A549 (cell line): ENCODE data around the gene CHD9.

Experiments used
- CEBPB ChIP-seq, 2 experiments: fragments of >200 bp in 1 of 2; sonication (Bioruptor Twin) in 1 of 2; formaldehyde crosslinking in 1 of 2; IDR thresholded peaks; 2 replicates each; pipeline ENCODE4 v1.6.1; 2012 to 2016
- NFE2L2 ChIP-seq: fragments of 150-350 bp; conservative IDR thresholded peaks from 2 replicates; pipeline ENCODE4 v1.6.1; 2014; ENCODE audit warnings: low read length
- PHF8 ChIP-seq: fragments of 200-600 bp; sonication (generic); IDR thresholded peaks from 2 replicates; pipeline ENCODE4 v1.6.1; 2016; ENCODE audit warnings: low read depth, mild to moderate bottlenecking, antibody characterized with exemption, moderate library complexity, borderline replicate concordance
- POLR2A ChIP-seq: IDR thresholded peaks from 2 replicates; pipeline ENCODE4 v1.6.1; 2012; ENCODE audit warnings: mild to moderate bottlenecking, low read length
- POLR2AphosphoS2 ChIP-seq: conservative IDR thresholded peaks from 2 replicates; pipeline ENCODE4 v1.6.1; 2012; ENCODE audit warnings: low read length, improper control_type of control experiment, inconsistent platforms
- RCOR1 ChIP-seq: fragments of 150-350 bp; IDR thresholded peaks from 2 replicates; pipeline ENCODE4 v1.6.1; 2014; ENCODE audit warnings: antibody characterized with exemption, low read length, low read depth
- REST ChIP-seq: fragments of 200-600 bp; sonication (generic); IDR thresholded peaks from 2 replicates; pipeline ENCODE4 v1.6.1; 2016; ENCODE audit warnings: antibody characterized with exemption, mild to moderate bottlenecking, moderate library complexity
- SREBF2 ChIP-seq: fragments of 450-650 bp; IDR thresholded peaks from 2 replicates; pipeline ENCODE4 v1.6.1; 2014; ENCODE audit warnings: mild to moderate bottlenecking, moderate library complexity
- TF ChIP-seq, protein P1 (sequence below): fragments of >200 bp; sonication (Bioruptor Twin); formaldehyde crosslinking; IDR thresholded peaks from 3 replicates; pipeline ENCODE4 v1.5.1; 2016
- TF ChIP-seq, protein P2 (sequence below): IDR thresholded peaks from 2 replicates; pipeline ENCODE4 v1.6.1; 2012

GRCh38 chr16:53234836-53235235 lies 180.0 kb downstream of the CHD9 start:
- TF ChIP-seq NFE2L2 (no peak), POLR2AphosphoS2 (no peak), RCOR1 (no peak), REST (no peak), SREBF2 (no peak), CEBPB (IDR thresholded peaks at IDR 0.05) (no peak), PHF8 (no peak), POLR2A (no peak)
- TF ChIP-seq, protein P1, sequence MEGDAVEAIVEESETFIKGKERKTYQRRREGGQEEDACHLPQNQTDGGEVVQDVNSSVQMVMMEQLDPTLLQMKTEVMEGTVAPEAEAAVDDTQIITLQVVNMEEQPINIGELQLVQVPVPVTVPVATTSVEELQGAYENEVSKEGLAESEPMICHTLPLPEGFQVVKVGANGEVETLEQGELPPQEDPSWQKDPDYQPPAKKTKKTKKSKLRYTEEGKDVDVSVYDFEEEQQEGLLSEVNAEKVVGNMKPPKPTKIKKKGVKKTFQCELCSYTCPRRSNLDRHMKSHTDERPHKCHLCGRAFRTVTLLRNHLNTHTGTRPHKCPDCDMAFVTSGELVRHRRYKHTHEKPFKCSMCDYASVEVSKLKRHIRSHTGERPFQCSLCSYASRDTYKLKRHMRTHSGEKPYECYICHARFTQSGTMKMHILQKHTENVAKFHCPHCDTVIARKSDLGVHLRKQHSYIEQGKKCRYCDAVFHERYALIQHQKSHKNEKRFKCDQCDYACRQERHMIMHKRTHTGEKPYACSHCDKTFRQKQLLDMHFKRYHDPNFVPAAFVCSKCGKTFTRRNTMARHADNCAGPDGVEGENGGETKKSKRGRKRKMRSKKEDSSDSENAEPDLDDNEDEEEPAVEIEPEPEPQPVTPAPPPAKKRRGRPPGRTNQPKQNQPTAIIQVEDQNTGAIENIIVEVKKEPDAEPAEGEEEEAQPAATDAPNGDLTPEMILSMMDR, result no peak
- TF ChIP-seq, protein P2, sequence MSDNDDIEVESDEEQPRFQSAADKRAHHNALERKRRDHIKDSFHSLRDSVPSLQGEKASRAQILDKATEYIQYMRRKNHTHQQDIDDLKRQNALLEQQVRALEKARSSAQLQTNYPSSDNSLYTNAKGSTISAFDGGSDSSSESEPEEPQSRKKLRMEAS, result no peak
